GM10248 (cell line): ENCODE data around the gene ADGRV1.

Source experiments
- CTCF ChIA-PET: fragments of 300-600 bp; sonication (Branson Sonifier 250); formaldehyde crosslinking; extraction: SDS; loops from one replicate; lab custom pipeline; 2021; ENCODE audit warnings: antibody characterized with exemption; lab: Yijun Ruan, JAX
- POLR2A ChIA-PET: fragments of 350-650 bp; sonication (Branson Sonifier 250); formaldehyde crosslinking; extraction: SDS; loops from one replicate; lab custom pipeline; 2020; ENCODE audit warnings: antibody characterized with exemption; lab: Yijun Ruan, JAX
- DNase-seq: peaks from one replicate; pipeline ENCODE4 v3.0.0; 2012; ENCODE audit errors: extremely low spot score
- TF ChIP-seq, protein P1 (sequence below): IDR thresholded peaks from 2 replicates; pipeline ENCODE4 v1.5.1; 2012; ENCODE audit warnings: mild to moderate bottlenecking, low read depth; ENCODE audit errors: extremely low read depth, missing control alignments, control extremely low read depth

The ADGRV1 gene

GRCh38 chr5:91020065-91020800 is 461.6 kb downstream of the ADGRV1 start:
- TF ChIP-seq, protein P1, sequence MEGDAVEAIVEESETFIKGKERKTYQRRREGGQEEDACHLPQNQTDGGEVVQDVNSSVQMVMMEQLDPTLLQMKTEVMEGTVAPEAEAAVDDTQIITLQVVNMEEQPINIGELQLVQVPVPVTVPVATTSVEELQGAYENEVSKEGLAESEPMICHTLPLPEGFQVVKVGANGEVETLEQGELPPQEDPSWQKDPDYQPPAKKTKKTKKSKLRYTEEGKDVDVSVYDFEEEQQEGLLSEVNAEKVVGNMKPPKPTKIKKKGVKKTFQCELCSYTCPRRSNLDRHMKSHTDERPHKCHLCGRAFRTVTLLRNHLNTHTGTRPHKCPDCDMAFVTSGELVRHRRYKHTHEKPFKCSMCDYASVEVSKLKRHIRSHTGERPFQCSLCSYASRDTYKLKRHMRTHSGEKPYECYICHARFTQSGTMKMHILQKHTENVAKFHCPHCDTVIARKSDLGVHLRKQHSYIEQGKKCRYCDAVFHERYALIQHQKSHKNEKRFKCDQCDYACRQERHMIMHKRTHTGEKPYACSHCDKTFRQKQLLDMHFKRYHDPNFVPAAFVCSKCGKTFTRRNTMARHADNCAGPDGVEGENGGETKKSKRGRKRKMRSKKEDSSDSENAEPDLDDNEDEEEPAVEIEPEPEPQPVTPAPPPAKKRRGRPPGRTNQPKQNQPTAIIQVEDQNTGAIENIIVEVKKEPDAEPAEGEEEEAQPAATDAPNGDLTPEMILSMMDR = no peak
- CTCF ChIA-PET = interaction anchor here (0.9 to 2.4 kb wide), 2 partner anchors 8 to 10 kb away, joined by 3 to 9 read pairs; no protein-coding TSS in a partner anchor
- POLR2A ChIA-PET = no interaction called here
- no peak for DNase-seq

DNA sequence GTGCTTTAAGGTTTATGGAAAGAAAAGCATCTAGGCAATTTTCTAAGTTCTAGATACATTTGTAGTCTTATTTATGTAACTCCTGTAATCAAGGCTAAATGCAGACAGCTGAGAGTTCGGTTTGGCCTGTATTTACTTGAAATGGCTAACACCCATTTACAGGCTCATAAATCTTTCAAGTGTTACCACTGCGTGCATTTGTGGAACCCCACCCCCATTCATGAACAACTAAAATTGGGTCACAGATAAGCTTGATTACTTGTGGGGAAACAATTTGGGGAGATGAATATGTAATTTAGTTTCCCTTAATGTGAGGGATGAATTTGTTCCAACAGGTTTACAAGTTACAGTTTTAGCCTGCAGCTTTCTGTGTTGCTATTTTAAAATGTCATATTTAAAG is 463.9 kb downstream of the ADGRV1 start:
- ChIA-PET POLR2A (no interaction called here), CTCF (interaction anchor here (2.4 kb wide), 1 partner anchor 10 kb away, joined by 9 read pairs; no protein-coding TSS in a partner anchor)
- TF ChIP-seq, protein P1 = no peak
- no peak for DNase-seq

DNA sequence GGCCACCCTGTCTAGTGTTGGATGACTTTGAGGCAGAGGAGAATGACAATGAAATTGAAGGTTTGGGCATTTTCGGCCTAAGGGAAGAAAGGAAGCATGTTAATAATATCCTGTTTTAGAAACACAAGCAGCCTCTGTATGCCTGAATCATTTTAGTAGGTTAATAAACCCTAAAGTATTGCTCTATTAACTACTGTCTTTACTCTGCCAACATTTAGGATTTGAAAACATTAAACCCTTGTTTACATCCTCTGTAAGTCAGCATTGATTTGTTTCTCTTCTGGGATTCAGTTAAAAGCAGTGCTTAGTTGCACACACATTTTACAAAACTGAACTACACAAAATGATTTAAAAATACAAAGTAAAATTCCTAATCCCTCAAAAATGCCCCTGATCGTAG is 465.6 kb downstream of the ADGRV1 start:
- POLR2A ChIA-PET = no interaction called here
- DNase-seq = no peak
- CTCF ChIA-PET = no interaction called here
- TF ChIP-seq, protein P1 = no peak

- ChIA-PET CTCF (interaction anchor here (1.4 kb wide), 1 partner anchor 15 kb away, joined by 3 read pairs; no protein-coding TSS in a partner anchor), POLR2A (no interaction called here)
- TF ChIP-seq, protein P1 = no peak
- no peak for DNase-seq
Observed at GRCh38 chr5:91024727-91025126, 466.1 kb downstream of the ADGRV1 start.

GRCh38 chr5:91025449-91025848 is 466.9 kb downstream of the ADGRV1 start:
- DNase-seq = no peak
- CTCF ChIA-PET = interaction anchor here (1.3 to 1.4 kb wide), 2 partner anchors 16 to 394 kb away, joined by 3 read pairs; no protein-coding TSS in a partner anchor
- POLR2A ChIA-PET = no interaction called here
- TF ChIP-seq, protein P1 = no peak

DNA sequence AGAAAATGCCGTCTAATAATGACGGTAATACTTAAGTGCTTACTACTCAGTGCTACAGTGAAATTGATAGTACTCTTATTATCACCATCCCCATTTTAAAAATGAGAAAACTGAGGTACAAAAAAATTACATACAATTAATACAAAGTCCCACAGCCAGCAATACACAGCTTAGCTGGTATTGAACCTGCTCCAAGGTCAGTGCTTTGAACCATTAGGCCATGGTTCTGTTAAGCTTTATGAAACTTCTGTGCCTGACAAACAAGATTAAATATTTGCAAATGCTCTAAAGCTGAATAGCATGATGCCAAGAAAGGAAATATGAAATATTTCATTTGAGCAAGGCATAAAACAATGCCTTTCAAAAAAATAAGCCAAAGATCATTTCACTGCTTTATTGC is 467.4 kb downstream of the ADGRV1 start:
- CTCF ChIA-PET = interaction anchor here (1.3 to 1.4 kb wide), 2 partner anchors 16 to 394 kb away, joined by 3 read pairs; no protein-coding TSS in a partner anchor
- POLR2A ChIA-PET = no interaction called here
- TF ChIP-seq, protein P1 = no peak
- DNase-seq = no peak
